Liver (tissue), 9 donors: ENCODE results near the gene HLCS. TPM values are rescaled to one million over a fixed set of nuclear protein-coding genes. Genes with fewer than 3 reads are reported as not detected.

Experiments
- DNase-seq: peaks from one replicate; pipeline ENCODE4 v3.0.0-alpha.2; 2017; ENCODE audit warnings: low spot score
- H3K27ac ChIP-seq, 2 donors: one replicate each; pipeline ENCODE4 v1.7.0; 2013; ENCODE audit warnings: inconsistent platforms in 2 of 2, low read length in 2 of 2, control low read depth in 1 of 2, low read depth in 1 of 2, mild to moderate bottlenecking in 1 of 2
- H3K27me3 ChIP-seq, 4 donors: one replicate each; pipeline versions ENCODE4 v1.6.1 to v1.7.0; 2013; ENCODE audit warnings: low read length in 3 of 4, inconsistent platforms in 1 of 4, mild to moderate bottlenecking in 1 of 4, moderate library complexity in 1 of 4; ENCODE audit not compliant: control insufficient read depth in 4 of 4, insufficient read depth in 4 of 4
- H3K36me3 ChIP-seq, 4 donors: one replicate each; pipeline versions ENCODE4 v1.6.1 to v1.7.0; 2013; ENCODE audit warnings: low read length in 3 of 4, mild to moderate bottlenecking in 3 of 4, low read depth in 1 of 4, moderate library complexity in 1 of 4; ENCODE audit not compliant: control insufficient read depth in 4 of 4, insufficient read depth in 3 of 4
- H3K4me1 ChIP-seq, 4 donors: one replicate each; pipeline versions ENCODE4 v1.6.1 to v1.7.0; 2013; ENCODE audit warnings: low read length in 3 of 4, mild to moderate bottlenecking in 3 of 4, moderate library complexity in 1 of 4; ENCODE audit not compliant: control insufficient read depth in 4 of 4, insufficient read depth in 4 of 4
- H3K4me3 ChIP-seq, 3 donors: one replicate each; pipeline versions ENCODE4 v1.6.1 to v1.7.0; 2013; ENCODE audit warnings: low read length in 3 of 3, control low read depth in 1 of 3, low read depth in 1 of 3, mild to moderate bottlenecking in 1 of 3
- H3K9ac ChIP-seq, 2 donors: one replicate each; pipeline ENCODE4 v1.7.0; 2013; ENCODE audit warnings: low read length in 2 of 2, mild to moderate bottlenecking in 2 of 2, moderate library complexity in 2 of 2, control low read depth in 1 of 2, low read depth in 1 of 2
- H3K9me3 ChIP-seq, 4 donors: one replicate each; pipeline versions ENCODE4 v1.6.1 to v1.7.0; 2013; ENCODE audit warnings: low read length in 3 of 4; ENCODE audit not compliant: control insufficient read depth in 4 of 4
- EGR1 ChIP-seq, 2 donors: IDR thresholded peaks; 2 replicates each; pipeline ENCODE4 v1.6.1; 2016 to 2018; ENCODE audit warnings: antibody characterized with exemption in 2 of 2, low read depth in 2 of 2
- FOXA1 ChIP-seq: IDR thresholded peaks from 2 replicates; pipeline ENCODE4 v1.6.1; 2016; ENCODE audit warnings: antibody characterized with exemption
- GABPA ChIP-seq, 2 donors: IDR thresholded peaks in 1 of 2; conservative IDR thresholded peaks in 1 of 2; 2 replicates each; pipeline ENCODE4 v1.6.1; 2016; ENCODE audit warnings: antibody characterized with exemption in 2 of 2, mild to moderate bottlenecking in 1 of 2, moderate library complexity in 1 of 2
- HNF4A ChIP-seq, 2 donors: conservative IDR thresholded peaks; 2 replicates each; pipeline ENCODE4 v1.6.1; 2016; ENCODE audit warnings: antibody characterized with exemption in 2 of 2, mild to moderate bottlenecking in 2 of 2
- NR2F2 ChIP-seq: IDR thresholded peaks from 2 replicates; pipeline ENCODE4 v1.6.1; 2016; ENCODE audit warnings: antibody characterized with exemption
- RXRA ChIP-seq, 2 donors: IDR thresholded peaks; 2 replicates each; pipeline ENCODE4 v1.6.1; 2017 to 2018; ENCODE audit warnings: antibody characterized with exemption in 2 of 2, mild to moderate bottlenecking in 1 of 2
- SP1 ChIP-seq: IDR thresholded peaks from 2 replicates; pipeline ENCODE4 v1.6.1; 2018; ENCODE audit warnings: antibody characterized with exemption, mild to moderate bottlenecking
- TAF1 ChIP-seq: conservative IDR thresholded peaks from 2 replicates; pipeline ENCODE4 v1.6.1; 2016; ENCODE audit warnings: antibody characterized with exemption, mild to moderate bottlenecking
- YY1 ChIP-seq: IDR thresholded peaks from 2 replicates; pipeline ENCODE4 v1.6.1; 2016; ENCODE audit warnings: antibody characterized with exemption, mild to moderate bottlenecking
- WGBS: extraction: QIAGEN DNeasy Blood & Tissue Kit; methylation state at CpG from one replicate; pipeline ENCODE4 v1.1.7; 2013; 5-methylcytosine and 5-hydroxymethylcytosine counted together
- polyA plus RNA-seq, 2 donors: library from polyadenylated mRNA; stranded (reverse) in 1 of 2; unstranded in 1 of 2; fragments of 200-250 nt in 1 of 2; fragments of >200 nt in 1 of 2; fragmentation: Nextera tagmentation in 1 of 2; extraction: Ambion mirVana in 1 of 2; gene quantifications; one replicate each; pipeline versions ENCODE4 v1.2.1 to v1.2.3, GENCODE V29; 2013 to 2015
- total RNA-seq, 2 donors: library from RNA; depleted of rRNA; stranded (reverse); fragments of >200 nt; gene quantifications; one replicate each; pipeline ENCODE4 v1.2.3, GENCODE V29; 2014
- TF ChIP-seq, protein P1 (sequence below): IDR thresholded peaks from 2 replicates; pipeline ENCODE4 v1.6.1; 2016; ENCODE audit warnings: antibody characterized with exemption, mild to moderate bottlenecking
- TF ChIP-seq, protein P2 (sequence below): fragments of 150-350 bp; IDR thresholded peaks from 2 replicates; pipeline ENCODE4 v1.5.1; 2017; ENCODE audit warnings: improper control_type of control experiment, low read depth, low read length; ENCODE audit not compliant: missing input control
- TF ChIP-seq, protein P3 (sequence below): IDR thresholded peaks from 2 replicates; pipeline ENCODE4 v1.6.1; 2016; ENCODE audit warnings: antibody characterized with exemption
- donor health status: healthy.
- donor health status: healthy.
- donor health status: healthy.
- donor health status: healthy.
- donor health status: healthy.

Gene HLCS
- total and polyA plus RNA-seq, 4 donors, result 6.6 to 22.5 (median 8.3) TPM

DNA sequence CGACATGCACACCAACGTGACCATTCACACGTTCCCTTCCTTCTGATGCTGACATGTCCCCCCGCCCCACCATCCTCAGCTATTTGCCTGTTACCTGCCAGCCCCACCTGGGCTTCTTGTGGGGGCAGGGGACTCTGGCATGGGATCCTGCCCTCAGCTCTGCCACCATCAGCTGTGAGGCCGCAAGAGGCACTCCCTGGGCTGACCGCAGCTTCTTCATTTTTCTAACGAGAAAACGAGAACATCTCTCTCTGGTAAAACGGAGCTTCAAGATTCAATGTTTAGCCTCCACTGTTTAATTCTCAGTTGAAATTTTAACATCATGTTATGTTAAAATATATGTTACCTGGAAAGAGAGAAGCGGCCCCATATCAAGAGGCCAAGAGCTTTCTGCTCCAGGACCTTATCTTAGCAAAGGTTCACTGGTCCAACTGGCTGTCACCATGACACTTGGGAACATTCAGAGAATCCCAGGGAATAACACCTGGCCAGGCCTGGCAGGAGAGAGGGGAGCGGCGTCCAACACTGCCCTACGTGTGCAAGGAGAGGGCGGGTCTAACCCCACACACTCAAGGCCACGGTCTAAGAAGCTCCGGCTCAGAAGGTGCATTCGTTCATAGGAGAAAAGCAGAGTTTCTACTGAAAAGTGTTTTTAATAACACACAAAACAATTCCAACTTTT lies 51.3 kb downstream of the HLCS start:
- TF ChIP-seq FOXA1 (no peak), YY1 (no peak), TAF1 (no peak), RXRA (IDR thresholded peaks at IDR 0.05) (no peak), NR2F2 (no peak)
- TF ChIP-seq, protein P1, sequence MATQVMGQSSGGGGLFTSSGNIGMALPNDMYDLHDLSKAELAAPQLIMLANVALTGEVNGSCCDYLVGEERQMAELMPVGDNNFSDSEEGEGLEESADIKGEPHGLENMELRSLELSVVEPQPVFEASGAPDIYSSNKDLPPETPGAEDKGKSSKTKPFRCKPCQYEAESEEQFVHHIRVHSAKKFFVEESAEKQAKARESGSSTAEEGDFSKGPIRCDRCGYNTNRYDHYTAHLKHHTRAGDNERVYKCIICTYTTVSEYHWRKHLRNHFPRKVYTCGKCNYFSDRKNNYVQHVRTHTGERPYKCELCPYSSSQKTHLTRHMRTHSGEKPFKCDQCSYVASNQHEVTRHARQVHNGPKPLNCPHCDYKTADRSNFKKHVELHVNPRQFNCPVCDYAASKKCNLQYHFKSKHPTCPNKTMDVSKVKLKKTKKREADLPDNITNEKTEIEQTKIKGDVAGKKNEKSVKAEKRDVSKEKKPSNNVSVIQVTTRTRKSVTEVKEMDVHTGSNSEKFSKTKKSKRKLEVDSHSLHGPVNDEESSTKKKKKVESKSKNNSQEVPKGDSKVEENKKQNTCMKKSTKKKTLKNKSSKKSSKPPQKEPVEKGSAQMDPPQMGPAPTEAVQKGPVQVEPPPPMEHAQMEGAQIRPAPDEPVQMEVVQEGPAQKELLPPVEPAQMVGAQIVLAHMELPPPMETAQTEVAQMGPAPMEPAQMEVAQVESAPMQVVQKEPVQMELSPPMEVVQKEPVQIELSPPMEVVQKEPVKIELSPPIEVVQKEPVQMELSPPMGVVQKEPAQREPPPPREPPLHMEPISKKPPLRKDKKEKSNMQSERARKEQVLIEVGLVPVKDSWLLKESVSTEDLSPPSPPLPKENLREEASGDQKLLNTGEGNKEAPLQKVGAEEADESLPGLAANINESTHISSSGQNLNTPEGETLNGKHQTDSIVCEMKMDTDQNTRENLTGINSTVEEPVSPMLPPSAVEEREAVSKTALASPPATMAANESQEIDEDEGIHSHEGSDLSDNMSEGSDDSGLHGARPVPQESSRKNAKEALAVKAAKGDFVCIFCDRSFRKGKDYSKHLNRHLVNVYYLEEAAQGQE, result no peak
- DNase-seq, result no peak
- Histone ChIP-seq H3K4me1 (peaks cover 0 to 23% (median 19%) of the 10 kb centered on the region in 4 donors), H3K27ac (no peak overlapping the region), H3K27me3 (no peaks in the 10 kb centered on the region), H3K9me3 (no peaks in the 10 kb centered on the region), H3K36me3 (no peaks in the 10 kb centered on the region), H3K4me3 (no peak overlapping the region), H3K9ac (no peak overlapping the region)
- WGBS, result 96% methylated on average over 17 of the region's 17 CpGs

DNA sequence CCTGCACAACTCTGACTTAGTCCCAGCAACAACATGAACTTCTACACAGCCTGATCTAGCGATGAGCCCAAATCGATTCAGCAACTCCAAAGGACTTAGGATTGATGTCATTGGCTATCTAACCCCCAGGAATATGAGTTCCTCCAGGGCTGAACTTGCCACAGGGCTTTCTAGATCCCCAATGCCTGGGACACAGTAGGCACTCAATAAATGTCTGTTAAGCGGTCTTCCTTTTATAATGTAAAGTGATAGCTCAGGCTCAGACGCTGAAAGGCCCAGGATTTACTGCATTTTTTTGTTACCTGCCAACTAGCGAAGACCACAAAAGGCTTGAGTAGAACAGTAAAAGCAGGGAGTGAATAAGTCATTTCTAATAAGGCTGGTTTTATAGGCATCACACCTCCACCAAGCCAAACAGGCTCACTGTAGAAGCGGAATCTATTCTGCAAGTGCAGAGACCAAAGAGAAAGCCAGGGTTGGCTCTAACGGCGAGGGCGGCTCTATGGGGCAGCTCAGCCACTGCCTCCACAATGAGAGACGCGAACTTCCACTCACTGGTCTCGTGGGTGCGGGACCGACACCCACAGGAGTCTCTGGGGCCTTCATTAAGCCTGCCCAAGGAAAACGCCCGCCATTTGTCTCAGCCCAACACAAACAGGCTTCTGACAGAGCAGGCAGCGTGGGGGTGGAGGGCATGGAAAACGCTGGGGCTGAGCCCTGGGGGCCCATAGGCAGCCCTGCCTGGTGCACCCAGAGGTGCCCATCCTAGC lies 52.0 kb downstream of the HLCS start:
- H3K27ac ChIP-seq, result no peak overlapping the region
- TF ChIP-seq, protein P2, sequence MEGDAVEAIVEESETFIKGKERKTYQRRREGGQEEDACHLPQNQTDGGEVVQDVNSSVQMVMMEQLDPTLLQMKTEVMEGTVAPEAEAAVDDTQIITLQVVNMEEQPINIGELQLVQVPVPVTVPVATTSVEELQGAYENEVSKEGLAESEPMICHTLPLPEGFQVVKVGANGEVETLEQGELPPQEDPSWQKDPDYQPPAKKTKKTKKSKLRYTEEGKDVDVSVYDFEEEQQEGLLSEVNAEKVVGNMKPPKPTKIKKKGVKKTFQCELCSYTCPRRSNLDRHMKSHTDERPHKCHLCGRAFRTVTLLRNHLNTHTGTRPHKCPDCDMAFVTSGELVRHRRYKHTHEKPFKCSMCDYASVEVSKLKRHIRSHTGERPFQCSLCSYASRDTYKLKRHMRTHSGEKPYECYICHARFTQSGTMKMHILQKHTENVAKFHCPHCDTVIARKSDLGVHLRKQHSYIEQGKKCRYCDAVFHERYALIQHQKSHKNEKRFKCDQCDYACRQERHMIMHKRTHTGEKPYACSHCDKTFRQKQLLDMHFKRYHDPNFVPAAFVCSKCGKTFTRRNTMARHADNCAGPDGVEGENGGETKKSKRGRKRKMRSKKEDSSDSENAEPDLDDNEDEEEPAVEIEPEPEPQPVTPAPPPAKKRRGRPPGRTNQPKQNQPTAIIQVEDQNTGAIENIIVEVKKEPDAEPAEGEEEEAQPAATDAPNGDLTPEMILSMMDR, result no peak
- TF ChIP-seq GABPA (IDR thresholded peaks at IDR 0.05 in 1 of 2, conservative IDR thresholded peaks at IDR 0.05 in 1 of 2) (no peak), NR2F2 (no peak), HNF4A (conservative IDR thresholded peaks at IDR 0.05) (no peak), EGR1 (IDR thresholded peaks at IDR 0.05; ENCODE audit: low read depth in 2 of 2) (no peak), YY1 (no peak), FOXA1 (no peak), SP1 (no peak), TAF1 (no peak)
- TF ChIP-seq, protein P3, sequence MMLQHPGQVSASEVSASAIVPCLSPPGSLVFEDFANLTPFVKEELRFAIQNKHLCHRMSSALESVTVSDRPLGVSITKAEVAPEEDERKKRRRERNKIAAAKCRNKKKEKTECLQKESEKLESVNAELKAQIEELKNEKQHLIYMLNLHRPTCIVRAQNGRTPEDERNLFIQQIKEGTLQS, result no peak
- TF ChIP-seq, protein P1, result no peak
- WGBS, result 96% methylated on average over 18 of the region's 18 CpGs
- H3K27me3 ChIP-seq, result no peaks in the 10 kb centered on the region
- DNase-seq, result no peak
- H3K36me3 ChIP-seq, result no peaks in the 10 kb centered on the region
- H3K4me1 ChIP-seq, result peaks cover 0 to 23% (median 19%) of the 10 kb centered on the region in 4 donors
- no peak overlapping the region for H3K9ac ChIP-seq
- no peaks in the 10 kb centered on the region for H3K9me3 ChIP-seq
- H3K4me3 ChIP-seq, result no peak overlapping the region
